Stimulated activated CD8-positive, alpha-beta memory T cell treated with anti-CD3 and anti-CD28 coated beads, Interleukin-4, amount 100 ng/mL, for 24 hours (primary cell): ENCODE measurements around the gene NOMO2.
"Not testable (repeated sequence)": the region's sequence is repeated elsewhere in the genome, so short reads cannot be mapped to it uniquely, and the experiment has no call there.

Experiments used
- DNase-seq: peaks from one replicate; pipeline ENCODE4 v3.0.0-alpha.2; 2020; ENCODE audit warnings: low read depth

Gene NOMO2

DNA sequence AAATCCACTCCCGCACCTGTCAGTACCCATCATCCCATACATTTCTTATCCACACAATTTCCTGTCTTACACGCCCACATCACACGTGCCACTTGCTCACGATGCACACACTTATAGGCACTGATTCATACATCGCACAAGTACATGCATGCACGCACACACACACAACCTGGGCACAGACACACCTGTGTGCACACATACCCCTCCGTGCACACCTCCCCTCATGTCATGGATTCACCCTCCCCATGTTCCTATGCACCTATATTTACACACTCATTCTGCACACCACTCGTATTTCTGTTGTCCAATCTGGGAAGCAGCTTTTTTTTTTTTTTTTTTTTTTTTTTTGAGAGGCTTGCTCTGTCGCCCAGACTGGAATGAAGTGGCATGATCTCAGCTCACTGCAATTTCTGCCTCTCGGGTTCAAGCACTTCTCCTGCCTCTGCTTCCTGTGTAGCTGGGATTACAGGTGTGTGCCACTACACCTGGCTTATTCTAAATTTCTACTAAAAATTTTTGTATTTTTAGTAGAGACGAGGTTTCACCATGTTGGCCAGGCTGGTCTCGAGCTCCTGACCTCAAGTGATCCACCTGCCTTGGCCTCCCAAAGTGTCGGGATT is 13.5 kb upstream of the NOMO2 start:
- DNase-seq = not testable (repeated sequence)

DNA sequence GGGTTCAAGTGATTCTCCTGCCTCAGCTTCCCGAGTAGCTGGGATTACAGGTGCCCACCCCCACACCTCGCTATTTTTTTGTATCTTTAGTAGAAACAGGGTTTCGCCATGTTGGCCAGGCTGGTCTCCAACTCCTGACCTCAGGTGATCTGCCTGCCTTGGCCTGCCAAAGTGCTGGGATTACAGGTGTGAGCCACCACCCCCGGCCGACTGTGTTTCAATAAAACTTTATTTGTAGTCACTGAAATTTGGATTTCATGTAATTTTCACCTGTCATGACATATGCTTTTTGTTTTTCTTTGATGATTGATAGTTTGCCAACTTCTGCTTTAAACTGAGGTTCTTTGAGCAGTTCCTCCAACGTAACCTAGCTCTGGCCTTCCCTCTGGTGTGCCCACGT is 12.0 kb upstream of the NOMO2 start:
- not testable (repeated sequence) for DNase-seq

DNA sequence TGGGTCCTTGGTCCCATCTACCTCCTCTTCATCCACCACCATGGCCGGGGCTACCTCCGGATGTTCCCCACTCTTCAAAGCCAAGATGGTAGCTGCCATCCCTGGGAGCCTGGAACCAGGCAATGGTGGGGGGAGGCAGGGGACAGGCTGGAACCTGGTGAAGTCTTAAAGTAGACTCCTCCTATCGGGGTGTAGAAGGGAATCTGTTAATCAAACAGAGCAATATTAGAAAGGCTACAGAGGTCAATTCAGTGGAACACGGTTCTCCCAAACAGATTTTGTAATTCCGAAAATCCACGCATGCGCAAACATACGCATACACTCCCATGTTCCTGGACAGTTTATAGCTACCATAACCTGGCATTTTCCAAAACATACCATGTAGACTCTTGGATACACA is 11.1 kb upstream of the NOMO2 start:
- not testable (repeated sequence) for DNase-seq

DNA sequence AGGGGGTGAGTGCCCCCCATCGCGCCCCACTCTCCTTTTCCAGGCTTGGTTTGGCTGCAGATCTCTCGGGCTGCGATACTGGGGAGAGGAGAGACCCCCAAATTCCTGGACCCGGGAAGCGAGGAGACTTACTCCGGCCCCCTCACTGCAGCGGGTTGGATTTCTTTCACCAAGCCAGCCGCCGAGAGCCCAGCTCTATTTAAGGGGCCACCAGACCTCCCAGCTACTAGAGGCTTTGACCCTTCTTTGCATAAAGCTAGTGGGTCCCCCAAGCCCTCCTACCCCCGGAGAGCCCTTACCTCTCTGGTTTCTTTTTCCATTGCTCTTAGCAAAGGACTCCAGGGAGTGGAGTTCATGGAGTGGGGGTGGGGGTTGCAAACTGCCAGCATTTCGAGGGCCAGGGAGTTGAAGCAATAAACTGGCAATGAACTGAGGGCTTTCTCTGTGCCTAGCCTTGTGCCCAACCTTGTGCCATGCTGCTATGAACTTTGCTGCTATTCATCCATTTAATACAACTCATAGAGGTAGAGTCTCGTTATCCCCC is 9.5 kb upstream of the NOMO2 start:
- DNase-seq = not testable (repeated sequence)

DNA sequence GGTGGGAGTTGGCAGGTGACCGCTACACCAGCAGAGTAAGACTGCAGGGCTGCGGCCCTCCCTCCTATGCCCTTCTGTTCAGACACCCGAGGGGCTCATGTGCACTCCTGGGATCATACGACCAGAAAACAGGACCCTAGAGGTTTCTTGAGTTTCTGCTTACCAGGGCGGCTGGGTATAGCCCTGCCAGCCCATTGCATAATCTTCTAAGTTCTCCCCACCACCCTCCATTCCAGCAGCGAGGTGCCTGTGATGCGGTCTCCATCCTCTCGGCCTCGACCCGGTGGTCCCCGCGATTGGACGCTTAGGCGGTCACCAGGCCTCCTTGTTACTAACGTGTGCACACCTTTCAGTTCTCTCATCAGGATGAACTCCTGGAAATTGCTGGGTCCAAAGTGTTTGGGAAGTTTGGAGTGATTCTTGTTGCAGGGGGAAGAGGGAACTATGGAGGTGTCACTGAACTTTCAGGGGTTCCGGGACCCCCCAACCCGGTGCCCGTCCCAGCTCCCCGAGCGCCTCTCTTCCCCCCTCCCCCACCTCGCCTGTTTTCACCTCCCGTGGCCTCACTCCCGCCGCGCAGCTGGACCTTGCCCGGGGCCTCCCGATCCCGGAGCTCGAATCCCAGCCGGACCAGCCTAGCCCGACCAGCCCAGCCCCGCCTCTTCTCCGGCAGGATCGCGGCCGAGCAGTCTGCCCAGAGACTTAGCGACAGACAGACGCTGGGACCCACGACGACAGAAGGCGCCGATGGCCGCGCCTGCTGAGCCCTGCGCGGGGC is 8.8 kb upstream of the NOMO2 start:
- DNase-seq = not testable (repeated sequence)

DNA sequence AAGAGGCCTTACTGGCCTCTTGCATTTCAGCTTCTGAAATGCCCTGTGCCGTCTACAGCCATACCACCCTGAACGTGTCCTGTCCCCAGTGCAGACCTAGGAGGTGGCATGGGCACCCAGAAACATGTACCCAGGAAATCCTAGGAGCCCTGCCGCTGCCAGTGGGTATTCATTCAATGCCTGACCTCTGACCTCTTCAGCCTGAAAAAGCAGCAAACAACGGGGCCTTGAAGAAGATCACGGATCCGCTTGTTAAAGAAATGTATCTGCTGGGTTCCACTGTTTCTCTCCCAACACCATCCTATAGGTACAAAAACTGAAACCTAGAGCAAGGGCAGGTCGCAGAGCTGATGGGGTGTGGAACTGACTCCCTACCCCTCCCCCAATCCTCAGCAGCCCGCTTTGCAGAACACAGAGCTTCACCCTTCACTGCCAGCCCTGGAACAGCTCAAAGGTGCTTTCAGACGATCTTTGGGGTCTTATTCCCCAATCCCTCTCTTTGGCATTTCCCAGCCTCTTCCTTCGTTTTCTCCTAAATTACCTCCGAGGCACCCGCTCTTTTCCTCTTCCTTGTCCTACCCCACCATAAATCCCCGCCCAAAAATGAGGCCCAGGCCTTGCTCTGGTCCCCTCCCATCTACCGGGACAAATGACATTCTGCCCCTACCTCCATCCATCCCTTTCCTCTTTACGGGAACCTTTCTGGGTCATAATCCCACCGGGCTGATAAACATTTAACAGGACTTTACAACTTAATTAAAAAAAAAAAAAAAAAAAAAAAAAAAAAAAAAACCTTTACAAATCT is 1.3 kb downstream of the NOMO2 start:
- DNase-seq = not testable (repeated sequence)

DNA sequence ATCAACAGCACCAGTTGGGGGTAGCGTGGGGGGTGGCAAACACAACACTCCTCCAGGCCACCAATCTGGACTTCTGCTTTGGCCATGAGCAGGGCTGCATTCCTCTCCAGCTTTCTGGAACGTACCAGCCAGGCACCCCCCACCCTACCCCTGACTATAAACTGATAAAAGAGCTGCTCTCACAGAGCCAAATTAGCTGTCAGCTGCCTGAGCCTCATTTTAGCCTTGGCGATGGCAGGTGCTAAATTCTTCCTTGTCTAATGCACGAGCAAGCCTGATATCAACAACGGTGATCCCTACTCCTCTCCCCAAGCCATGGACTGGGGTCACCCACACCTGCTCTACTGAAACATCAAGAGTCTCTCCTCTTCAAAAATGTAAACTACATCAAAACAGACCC is 8.2 kb downstream of the NOMO2 start:
- not testable (repeated sequence) for DNase-seq

DNA sequence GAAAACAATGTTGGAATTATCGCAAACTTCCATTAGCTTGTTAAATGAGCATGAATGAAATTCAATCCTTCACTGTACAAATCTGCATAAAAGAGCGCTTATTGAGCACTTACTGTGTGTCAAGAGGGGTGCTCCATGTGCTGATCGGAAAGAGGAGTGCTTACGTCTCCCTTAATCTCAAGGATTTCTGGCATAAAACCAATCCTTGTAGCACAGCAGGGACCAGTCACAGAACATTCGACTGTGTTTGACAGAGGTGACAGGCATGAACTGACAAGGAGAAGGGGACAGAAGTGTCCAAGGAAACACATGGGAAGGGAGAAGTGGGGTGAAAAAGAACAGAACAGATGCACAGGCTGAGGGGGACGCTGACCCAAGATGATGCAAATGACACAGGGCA is 14.5 kb downstream of the NOMO2 start:
- DNase-seq = not testable (repeated sequence)

DNA sequence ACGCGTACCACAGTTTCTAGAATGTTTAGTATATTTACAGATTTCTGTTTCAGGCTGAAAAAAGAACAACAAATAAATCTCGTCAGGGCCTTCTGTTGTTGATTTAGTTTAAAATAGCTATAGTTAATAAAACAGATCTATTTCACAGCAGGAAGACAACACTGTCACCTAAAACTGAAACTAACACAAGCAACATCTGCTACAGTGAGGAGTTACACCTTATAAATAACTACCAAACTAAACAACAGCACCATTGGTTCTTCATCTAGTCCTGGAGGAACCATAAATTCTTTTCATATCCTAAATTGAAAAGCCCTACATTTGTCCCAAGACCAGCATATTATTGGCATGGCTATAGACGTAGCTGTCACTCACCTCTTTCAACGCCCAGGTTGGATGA is 15.0 kb downstream of the NOMO2 start:
- DNase-seq = not testable (repeated sequence)

DNA sequence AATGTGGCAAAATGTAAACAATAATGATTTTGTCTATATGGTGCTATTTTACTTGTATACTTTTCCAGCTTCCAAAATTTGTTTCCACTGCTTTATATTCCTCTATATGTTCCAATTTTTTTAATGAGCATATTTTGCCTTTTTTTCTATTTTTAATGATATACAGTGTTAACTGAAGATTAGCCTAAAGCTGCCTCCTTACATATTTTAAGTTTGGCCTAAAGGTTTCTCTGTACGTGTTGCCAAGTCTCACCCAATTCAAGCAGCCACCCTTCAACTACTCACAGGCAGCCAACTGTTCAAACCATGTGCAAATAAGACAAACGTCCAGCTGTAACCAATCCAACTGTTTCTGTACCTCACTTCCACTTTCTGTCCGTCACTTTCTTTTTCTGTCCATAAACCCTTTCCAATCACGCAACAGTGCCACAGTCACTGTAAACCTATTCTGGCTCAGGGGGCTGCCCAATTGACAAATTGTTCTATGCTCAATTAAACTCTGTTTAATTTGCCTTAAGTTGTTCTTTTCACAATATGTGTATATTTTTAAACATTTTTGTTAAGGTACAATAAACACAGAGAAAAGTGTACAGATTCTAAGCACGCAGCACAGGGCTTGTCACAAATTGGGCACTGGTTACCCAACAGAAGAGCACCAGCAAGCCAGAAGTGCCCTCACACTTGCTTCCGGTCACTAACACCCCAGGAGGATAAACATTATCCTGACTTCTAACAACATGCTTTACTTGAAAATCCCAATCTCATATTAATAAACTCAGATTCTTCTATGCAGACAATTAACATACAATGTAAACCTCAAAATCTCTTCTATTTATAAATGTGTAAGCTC is 17.4 kb downstream of the NOMO2 start:
- DNase-seq = not testable (repeated sequence)

DNA sequence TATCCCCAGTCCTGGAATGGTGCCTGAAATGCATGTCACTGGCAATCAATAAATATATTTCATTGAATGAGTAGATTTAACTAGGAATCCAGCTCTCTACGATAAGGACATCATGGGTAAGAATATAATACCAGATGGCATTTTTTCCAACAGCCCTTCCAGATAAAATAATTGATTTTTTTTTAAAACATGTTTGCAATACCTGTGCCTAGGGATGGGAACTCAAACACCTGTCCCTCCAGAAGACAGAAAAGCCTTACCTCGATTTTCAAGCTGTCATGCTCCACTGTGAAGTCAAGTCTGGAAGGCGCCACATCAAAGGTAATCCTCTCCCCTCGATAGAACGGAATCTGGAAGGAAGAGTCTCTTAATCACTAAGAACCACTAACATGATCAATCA is 20.0 kb downstream of the NOMO2 start:
- DNase-seq = not testable (repeated sequence)

DNA sequence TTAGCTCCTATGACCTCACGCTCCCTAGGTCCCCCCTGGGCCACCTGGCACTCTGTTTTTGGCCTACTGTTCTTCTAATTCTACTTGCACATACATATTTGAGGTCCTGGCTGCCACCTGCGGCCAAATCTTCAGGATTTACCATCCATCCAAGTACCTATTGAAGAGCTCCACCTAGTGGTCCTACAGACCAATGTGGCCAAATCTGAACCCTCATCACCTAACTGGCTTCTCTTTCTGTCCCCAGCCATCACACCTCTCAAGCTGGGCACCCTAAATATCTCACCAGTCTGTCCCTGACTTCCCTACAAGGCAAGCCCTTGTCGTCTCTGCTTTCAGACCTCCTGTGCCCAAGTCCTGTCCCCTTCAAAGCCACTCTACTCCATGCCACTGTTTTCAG is 24.9 kb downstream of the NOMO2 start:
- not testable (repeated sequence) for DNase-seq

DNA sequence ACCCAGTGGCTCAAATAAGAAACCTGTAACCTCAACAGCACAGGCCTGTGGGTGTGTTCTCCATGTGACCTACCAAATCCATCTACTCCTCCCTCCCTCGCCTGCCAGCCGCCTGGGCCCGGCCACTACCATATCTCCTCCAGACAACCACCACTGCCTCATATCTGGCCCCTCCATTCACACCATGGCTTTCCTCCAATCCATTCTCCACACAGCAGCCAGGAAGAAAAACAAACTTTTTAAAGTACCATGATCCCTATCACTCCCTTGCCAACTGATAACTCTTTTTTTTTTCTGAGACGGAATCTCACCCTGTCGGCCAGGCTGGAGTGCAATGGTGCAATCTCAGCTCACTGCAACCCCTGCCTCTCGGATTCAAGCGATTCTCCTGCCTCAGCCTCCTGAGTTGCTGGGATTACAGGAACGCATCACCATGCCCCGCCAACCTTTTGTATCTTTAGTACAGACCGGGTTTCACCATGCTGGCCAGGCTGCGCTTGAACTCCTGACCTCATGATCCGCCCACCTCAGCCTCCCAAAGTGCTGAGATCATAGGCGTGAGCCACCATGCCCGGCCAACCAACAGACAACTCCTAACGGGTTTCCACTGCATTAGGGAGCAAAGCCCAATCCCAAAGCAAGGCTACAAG is 26.3 kb downstream of the NOMO2 start:
- DNase-seq = not testable (repeated sequence)

DNA sequence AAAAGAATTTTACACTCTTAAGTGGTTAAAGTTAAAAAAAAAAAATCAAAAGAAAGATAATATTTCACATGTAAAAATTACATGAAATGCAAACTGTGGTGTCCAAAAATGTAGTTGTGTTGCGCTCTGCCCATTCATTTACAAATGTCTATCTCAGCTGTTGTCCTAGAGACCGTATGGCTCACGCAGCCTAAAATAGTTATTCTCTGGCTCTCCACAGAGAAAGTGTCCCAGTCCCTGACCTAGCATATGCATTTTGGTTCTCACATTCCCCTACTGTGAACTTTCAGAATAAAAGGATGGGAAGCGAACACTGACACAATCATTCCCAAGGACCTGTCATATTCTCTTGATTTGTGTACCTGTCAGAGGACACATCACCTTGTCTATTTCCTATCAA is 27.6 kb downstream of the NOMO2 start:
- DNase-seq = not testable (repeated sequence)

DNA sequence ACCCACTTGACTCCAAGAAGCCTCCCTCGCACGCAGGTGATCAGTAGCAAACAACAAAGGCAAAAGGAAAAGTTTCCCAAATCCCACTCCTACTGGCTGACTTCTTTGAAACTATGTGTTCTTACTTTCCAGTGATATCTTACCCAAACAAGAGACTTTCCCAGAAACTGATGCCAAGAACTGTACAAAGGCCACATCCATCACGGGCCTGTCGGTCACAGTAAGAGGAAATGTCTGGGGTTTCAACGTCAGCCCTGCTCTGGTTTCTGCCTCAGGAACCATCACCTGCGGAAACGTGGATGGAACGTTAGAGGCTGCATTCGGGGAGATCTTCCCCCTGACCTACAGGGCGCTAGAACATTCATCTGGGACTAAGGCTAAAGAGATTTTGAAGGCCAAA is 30.6 kb downstream of the NOMO2 start:
- DNase-seq = not testable (repeated sequence)

DNA sequence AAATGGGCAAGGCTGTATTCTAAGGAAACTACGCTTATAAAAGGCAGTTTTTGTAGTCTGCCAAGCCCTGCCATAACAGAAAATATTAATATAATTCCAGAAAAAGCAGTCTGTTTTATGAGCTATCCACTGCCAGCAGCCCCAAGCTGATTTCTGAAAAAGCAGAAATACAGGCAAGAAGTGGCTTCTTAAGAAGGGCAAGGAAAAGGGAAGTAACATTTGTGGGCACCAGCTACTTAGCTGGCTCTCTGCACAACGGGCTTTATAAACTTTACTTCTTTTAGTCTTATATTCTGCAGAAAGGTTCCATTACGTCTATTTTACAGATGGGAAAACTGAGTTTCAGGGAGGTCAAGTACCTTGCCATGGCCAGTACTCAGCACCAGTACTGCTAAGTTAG is 31.6 kb downstream of the NOMO2 start:
- DNase-seq = not testable (repeated sequence)

DNA sequence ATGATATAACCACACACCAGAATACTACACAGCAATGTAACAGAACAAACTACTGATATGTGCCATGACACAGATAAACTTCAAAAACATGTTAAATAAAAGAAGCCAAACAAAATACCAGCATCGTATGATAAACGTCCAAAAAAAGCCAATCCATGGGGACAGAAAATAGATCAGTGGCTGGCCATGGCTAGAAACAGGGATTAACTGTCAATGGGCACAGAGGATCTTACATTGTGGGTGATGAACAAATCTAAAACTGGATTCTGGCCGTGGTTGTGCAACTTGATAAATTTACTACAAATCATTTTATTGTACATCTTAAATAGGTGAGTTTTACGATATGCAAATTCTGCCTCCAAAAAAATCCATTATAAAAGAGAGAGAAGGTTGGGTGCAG is 35.4 kb downstream of the NOMO2 start:
- DNase-seq = not testable (repeated sequence)

DNA sequence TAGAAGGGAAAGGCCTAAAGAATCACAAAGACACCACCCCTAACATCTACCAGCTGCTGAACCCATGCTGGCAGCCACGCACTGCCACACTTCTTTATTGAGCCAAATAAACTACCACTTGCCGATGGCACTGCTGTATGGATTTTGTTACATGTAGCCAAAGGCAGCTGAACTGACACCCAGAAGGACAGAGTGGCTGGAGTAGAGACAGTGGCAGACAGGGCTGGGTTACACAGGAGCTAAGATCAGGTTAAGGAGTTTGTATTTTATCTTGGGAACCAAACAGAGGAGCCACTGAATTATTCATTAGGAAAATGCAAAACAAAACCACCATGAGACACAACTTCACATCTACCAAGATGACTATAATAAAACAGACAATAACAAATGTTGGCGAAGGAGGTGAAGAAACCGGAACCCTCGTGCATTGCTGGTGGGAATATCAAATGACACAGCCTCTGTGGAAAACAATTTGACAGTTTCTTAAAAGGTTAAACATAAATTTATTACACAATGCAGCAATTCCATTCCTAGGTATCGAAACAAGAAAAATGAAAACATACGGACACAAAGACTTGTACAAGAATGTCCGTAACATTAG is 35.9 kb downstream of the NOMO2 start:
- DNase-seq = not testable (repeated sequence)

DNA sequence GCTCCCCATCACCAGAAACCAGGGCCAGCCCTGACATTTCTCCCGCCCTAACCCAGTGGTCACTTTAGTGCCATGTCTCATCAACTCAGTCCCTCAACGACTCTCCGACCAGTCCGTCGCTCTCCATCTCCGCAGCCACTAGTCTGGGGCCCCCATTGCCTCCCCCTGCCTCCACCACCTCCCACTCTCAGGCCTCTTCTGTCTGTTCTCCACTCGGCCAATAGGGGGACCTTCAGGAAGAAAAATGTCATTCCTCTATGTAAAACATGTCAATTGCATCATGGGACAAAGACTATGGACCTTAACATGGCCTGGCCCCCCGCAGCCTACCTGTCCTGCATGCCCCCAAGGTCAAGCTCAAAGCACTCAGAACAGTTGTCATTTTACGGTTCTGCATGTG is 39.3 kb downstream of the NOMO2 start:
- not testable (repeated sequence) for DNase-seq

DNA sequence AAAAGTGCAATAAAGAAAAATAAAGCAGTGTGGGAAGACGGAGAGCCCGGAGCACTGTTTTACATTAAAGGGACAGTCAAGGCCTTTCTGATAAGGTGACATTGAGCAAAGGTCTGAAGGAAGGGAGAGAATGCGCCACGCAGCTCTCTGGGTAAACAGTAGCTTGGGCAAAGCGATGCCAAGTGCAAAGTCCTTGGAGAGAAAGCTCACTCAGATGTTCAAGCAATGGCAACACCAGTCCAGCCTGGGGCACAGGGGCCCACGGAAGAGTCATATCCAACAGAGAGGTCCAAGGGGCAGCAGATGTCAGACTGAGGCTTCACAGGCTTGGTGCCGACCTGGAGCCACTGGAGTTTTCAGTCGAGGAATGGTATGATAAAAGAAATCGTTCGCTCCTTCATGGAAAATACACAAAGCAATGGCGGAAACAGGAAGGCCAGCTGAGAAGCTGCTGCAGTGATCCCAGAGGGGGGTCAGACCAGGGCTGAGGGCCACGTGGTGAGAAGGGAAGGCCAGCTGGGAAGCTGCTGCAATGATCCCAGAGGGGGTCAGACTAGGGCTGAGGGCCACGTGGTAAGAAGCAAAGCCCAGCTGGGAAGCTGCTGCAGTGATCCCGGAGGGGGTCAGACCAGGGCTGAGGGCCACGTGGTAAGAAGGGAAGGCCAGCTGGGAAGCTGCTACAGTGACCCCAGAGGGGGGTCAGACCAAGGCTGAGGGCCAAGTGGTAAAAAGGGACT is 40.3 kb downstream of the NOMO2 start:
- DNase-seq = not testable (repeated sequence)
